Mesendoderm (in vitro differentiated cells): ENCODE results near the gene TLE2.

ENCODE experiments used
- DNase-seq: peaks from one replicate; pipeline ENCODE4 v3.0.0; 2013
- H2AK5ac ChIP-seq: 2 replicates; pipeline ENCODE4 v1.6.1; 2013; ENCODE audit warnings: low read length, inconsistent platforms
- H2BK120ac ChIP-seq: 2 replicates; pipeline ENCODE4 v1.6.1; 2013; ENCODE audit warnings: low read depth, mild to moderate bottlenecking, low read length, moderate library complexity, mixed read lengths
- H2BK15ac ChIP-seq: replicated peaks from 2 replicates; pipeline ENCODE4 v1.6.1; 2013; ENCODE audit warnings: low read depth, mild to moderate bottlenecking, moderate library complexity
- H2BK5ac ChIP-seq: 2 replicates; pipeline ENCODE4 v1.6.1; 2013; ENCODE audit warnings: low read length, inconsistent platforms
- H3K18ac ChIP-seq: 2 replicates; pipeline ENCODE4 v1.6.1; 2013; ENCODE audit warnings: mild to moderate bottlenecking, low read length, mixed read lengths
- H3K23ac ChIP-seq: one replicate; pipeline ENCODE4 v1.6.1; 2013; ENCODE audit warnings: low read length
- H3K27ac ChIP-seq: 2 replicates; pipeline ENCODE4 v1.5.1; 2013; ENCODE audit warnings: low read depth, mild to moderate bottlenecking, inconsistent platforms, low read length, moderate library complexity
- H3K27me3 ChIP-seq: 2 replicates; pipeline ENCODE4 v1.6.1; 2013; ENCODE audit warnings: low read length, control low read depth, mild to moderate bottlenecking, inconsistent platforms; ENCODE audit not compliant: insufficient read depth, poor library complexity
- H3K36me3 ChIP-seq: 2 replicates; pipeline ENCODE4 v1.6.1; 2013; ENCODE audit warnings: low read length, inconsistent platforms; ENCODE audit not compliant: control insufficient read depth, insufficient read depth
- H3K4ac ChIP-seq: one replicate; pipeline ENCODE4 v1.6.1; 2013; ENCODE audit warnings: low read depth, mild to moderate bottlenecking, low read length, moderate library complexity
- H3K4me1 ChIP-seq: 2 replicates; pipeline ENCODE4 v1.6.1; 2013; ENCODE audit warnings: low read depth, low read length, inconsistent platforms; ENCODE audit not compliant: control insufficient read depth
- H3K4me2 ChIP-seq: 2 replicates; pipeline ENCODE4 v1.6.1; 2013; ENCODE audit warnings: low read length
- H3K4me3 ChIP-seq: 2 replicates; pipeline ENCODE4 v1.5.1; 2013; ENCODE audit warnings: mild to moderate bottlenecking, low read length
- H3K56ac ChIP-seq: one replicate; pipeline ENCODE4 v1.6.1; 2013; ENCODE audit warnings: low read length
- H3K79me1 ChIP-seq: 2 replicates; pipeline ENCODE4 v1.6.1; 2013; ENCODE audit warnings: low read length, inconsistent platforms
- H3K79me2 ChIP-seq: 2 replicates; pipeline ENCODE4 v1.6.1; 2013; ENCODE audit warnings: mild to moderate bottlenecking, low read length; ENCODE audit not compliant: control insufficient read depth, insufficient read depth
- H3K9ac ChIP-seq: 2 replicates; pipeline ENCODE4 v1.6.1; 2013; ENCODE audit warnings: low read length, inconsistent platforms
- H4K5ac ChIP-seq: one replicate; pipeline ENCODE4 v1.6.1; 2013; ENCODE audit warnings: low read length
- H4K8ac ChIP-seq: one replicate; pipeline ENCODE4 v1.6.1; 2013; ENCODE audit warnings: low read depth, mild to moderate bottlenecking, control low read depth, low read length, moderate library complexity
- WGBS: extraction: QIAGEN DNeasy Blood & Tissue Kit; methylation state at CpG from one replicate; pipeline ENCODE4 v1.1.7; 2013; ENCODE audit warnings: low lambda C conversion rate, missing lambda C conversion rate; ENCODE audit not compliant: insufficient coverage; ENCODE audit errors: extremely low coverage; 5-methylcytosine and 5-hydroxymethylcytosine counted together

The TLE2 gene

DNA sequence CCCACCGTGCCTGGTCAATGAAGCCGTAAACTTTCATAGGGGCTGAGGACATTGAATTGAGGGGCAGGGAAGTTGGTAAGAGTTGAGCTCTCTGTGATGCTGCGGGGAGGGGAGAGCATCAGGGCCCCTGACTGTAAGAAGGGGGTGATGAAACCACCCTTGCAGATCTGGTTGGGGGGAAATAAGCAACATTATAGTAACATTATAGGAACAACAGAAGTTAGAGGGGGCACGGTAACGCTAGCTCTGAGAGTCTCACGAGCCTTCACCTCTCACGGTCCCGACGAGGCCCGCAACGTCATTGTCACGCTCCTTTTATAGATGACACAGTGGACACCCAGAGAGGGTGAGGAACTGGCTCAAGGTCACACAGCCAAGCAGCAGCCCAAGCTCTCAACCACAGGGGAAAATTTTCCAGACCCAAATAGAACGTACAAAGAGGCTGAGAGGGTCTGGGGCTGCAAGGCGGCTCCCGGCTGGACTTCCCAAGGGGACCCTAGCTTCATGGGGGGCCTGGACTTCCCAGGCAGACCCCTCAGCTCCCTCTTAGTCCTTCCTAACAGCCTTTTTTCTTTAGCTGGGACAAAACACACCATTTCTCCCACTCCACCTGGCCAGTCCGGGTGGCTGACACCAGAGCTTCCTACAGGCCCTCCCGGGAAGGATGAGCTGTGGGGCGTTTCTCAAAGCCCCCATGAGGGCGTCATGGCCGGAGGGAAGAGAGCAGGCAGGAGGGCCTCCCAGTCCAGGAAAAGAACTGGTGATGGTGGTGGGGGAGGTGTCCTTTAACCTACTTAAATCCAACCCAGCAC, 29.1 kb upstream of the TLE2 start:
- Histone ChIP-seq H2BK5ac (no peak overlapping the region), H3K56ac (peak overlapping the region; percentile 42), H3K4me3 (no peak overlapping the region), H3K79me1 (peaks cover 5% of the 10 kb centered on the region), H3K27ac (no peak overlapping the region), H3K79me2 (no peaks in the 10 kb centered on the region), H2BK120ac (no peak overlapping the region), H4K8ac (no peak overlapping the region), H4K5ac (no peak overlapping the region), H3K9ac (no peak overlapping the region), H3K18ac (no peak overlapping the region), H3K36me3 (peaks cover 7% of the 10 kb centered on the region), H3K4ac (no peak overlapping the region), H3K4me2 (no peak overlapping the region), H3K23ac (peak overlapping the region; percentile 45), H3K4me1 (peaks cover 2% of the 10 kb centered on the region), H2BK15ac (no peak overlapping the region), H2AK5ac (no peak overlapping the region), H3K27me3 (no peaks in the 10 kb centered on the region)
- WGBS, result no CpG with 5 or more reads among the region's 20 CpGs
- DNase-seq, result no peak

DNA sequence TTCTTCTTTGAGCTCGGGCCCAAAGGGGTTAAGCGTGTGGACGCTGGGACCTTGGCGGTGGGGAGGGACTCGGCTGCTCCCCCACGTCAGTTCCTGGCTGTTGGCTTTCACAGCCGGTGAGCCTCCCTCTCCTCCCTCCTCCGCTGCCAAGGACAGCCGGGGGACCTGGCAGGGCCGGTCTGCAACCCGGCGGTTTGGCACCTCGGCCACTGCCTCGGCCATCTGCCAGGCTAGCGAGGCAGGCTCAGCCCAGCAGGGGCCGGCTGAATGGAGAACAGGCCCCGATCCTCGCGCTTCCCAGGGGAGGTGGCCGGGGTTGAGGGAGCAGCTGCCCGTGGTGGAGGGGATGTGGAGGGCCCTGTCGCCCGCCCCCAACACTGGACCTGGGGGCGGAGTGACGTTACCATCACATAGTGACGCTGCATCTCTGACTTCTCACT, 28.2 kb upstream of the TLE2 start:
- Histone ChIP-seq H3K4me2 (no peak overlapping the region), H3K27me3 (no peaks in the 10 kb centered on the region), H4K5ac (no peak overlapping the region), H4K8ac (no peak overlapping the region), H3K36me3 (peaks cover 7% of the 10 kb centered on the region), H3K18ac (no peak overlapping the region), H3K79me2 (no peaks in the 10 kb centered on the region), H3K79me1 (peaks cover 5% of the 10 kb centered on the region), H2AK5ac (no peak overlapping the region), H3K56ac (peak overlapping the region; percentile 56), H2BK15ac (no peak overlapping the region), H3K4me1 (peaks cover 2% of the 10 kb centered on the region), H3K27ac (no peak overlapping the region), H3K4ac (no peak overlapping the region), H2BK5ac (no peak overlapping the region), H3K23ac (peak overlapping the region; percentile 3), H3K9ac (peak overlapping the region; percentile 8), H2BK120ac (no peak overlapping the region), H3K4me3 (no peak overlapping the region)
- DNase-seq, result peak; percentile 51
- no CpG with 5 or more reads among the region's 26 CpGs for WGBS

DNA sequence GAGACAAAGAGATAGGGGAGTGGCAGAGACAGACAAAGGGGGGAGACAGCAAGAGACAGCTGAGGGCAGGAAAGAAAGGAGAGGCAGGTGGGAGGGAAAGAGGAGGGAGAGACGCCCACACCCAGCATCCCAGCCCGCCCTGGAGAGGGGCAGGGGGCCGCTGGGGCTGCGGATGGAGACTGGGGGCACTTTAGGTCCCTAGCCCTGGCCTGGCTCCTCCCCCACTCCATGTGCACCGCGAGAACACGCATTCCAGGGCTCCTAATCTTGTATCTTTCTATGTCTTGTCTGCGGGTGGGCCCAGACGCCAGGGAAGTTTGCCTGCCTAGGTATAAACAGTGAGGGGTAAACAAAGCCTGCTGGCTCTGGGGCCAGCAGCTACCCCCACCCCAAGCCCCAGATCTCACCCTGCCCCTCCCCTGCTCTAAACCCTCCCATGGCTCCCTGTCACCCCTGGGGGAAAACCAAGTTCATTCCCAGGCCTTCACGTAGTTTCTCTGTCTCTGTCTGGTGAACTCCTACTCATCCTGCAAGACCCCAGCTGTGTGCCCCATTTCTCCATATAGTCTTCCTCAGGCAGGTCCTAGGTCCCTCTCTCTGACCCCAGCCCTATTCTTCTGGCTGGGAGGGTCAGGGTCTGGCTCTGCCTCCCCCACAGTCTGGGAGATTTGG, 27.5 kb upstream of the TLE2 start:
- H3K36me3 ChIP-seq, result peaks cover 7% of the 10 kb centered on the region
- no peak overlapping the region for H2AK5ac ChIP-seq
- no peak overlapping the region for H2BK120ac ChIP-seq
- H3K27ac ChIP-seq, result peak overlapping the region; percentile 41
- H3K4ac ChIP-seq, result no peak overlapping the region
- no peak overlapping the region for H3K18ac ChIP-seq
- no peak overlapping the region for H4K8ac ChIP-seq
- no peak overlapping the region for H2BK5ac ChIP-seq
- no peak overlapping the region for H3K4me3 ChIP-seq
- H3K79me1 ChIP-seq, result peaks cover 5% of the 10 kb centered on the region
- no CpG with 5 or more reads among the region's 10 CpGs for WGBS
- no peaks in the 10 kb centered on the region for H3K79me2 ChIP-seq
- H3K4me2 ChIP-seq, result no peak overlapping the region
- no peak overlapping the region for H4K5ac ChIP-seq
- peaks cover 2% of the 10 kb centered on the region for H3K4me1 ChIP-seq
- H2BK15ac ChIP-seq, result no peak overlapping the region
- H3K27me3 ChIP-seq, result no peaks in the 10 kb centered on the region
- no peak overlapping the region for H3K23ac ChIP-seq
- H3K56ac ChIP-seq, result peak overlapping the region; percentile 49
- peak; percentile 79 for DNase-seq
- H3K9ac ChIP-seq, result peak overlapping the region; percentile 29

DNA sequence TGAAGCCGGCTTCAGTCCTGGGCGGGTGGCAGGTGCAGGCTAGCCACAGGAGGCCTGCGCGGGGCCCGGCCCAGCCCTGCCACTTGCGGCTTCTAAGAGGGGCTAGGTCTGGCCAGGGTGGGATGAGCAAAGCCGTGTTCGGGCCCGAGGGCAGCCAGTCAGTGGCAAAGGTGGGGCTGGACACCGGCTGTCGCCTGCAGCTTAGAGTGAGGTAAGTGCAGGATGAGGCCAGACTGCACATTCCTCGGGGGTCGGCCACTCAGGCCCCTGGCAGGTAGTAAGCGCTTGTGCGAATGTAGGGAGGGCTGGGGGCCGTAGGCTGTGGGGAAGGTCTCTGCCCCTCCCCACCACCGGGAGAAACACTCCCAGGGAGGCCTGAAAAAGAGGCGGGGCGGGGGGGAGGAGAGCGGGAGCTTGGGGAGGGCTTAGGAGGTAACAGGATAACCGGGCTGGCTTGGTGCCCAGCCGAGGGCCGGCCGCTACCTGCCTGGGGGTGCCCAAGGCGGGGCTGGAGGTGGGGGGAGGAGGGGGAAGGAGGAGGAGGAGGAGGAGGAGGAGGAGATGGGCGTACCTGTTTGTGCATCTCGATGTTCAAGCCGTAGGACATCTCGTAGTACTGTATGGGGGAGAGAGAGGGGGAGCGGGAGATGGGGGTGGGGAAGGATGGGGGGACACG, 26.8 kb upstream of the TLE2 start:
- no peak overlapping the region for H3K56ac ChIP-seq
- H3K27me3 ChIP-seq, result no peaks in the 10 kb centered on the region
- H3K4me2 ChIP-seq, result no peak overlapping the region
- H3K27ac ChIP-seq, result no peak overlapping the region
- H2BK15ac ChIP-seq, result no peak overlapping the region
- WGBS, result no CpG with 5 or more reads among the region's 31 CpGs
- peaks cover 5% of the 10 kb centered on the region for H3K79me1 ChIP-seq
- no peak overlapping the region for H4K8ac ChIP-seq
- H4K5ac ChIP-seq, result no peak overlapping the region
- H3K9ac ChIP-seq, result no peak overlapping the region
- DNase-seq, result peak; percentile 46
- no peak overlapping the region for H2BK5ac ChIP-seq
- no peak overlapping the region for H3K23ac ChIP-seq
- peaks cover 2% of the 10 kb centered on the region for H3K4me1 ChIP-seq
- H3K4me3 ChIP-seq, result no peak overlapping the region
- H2BK120ac ChIP-seq, result no peak overlapping the region
- no peak overlapping the region for H3K4ac ChIP-seq
- peaks cover 7% of the 10 kb centered on the region for H3K36me3 ChIP-seq
- no peak overlapping the region for H2AK5ac ChIP-seq
- no peaks in the 10 kb centered on the region for H3K79me2 ChIP-seq
- H3K18ac ChIP-seq, result no peak overlapping the region

DNA sequence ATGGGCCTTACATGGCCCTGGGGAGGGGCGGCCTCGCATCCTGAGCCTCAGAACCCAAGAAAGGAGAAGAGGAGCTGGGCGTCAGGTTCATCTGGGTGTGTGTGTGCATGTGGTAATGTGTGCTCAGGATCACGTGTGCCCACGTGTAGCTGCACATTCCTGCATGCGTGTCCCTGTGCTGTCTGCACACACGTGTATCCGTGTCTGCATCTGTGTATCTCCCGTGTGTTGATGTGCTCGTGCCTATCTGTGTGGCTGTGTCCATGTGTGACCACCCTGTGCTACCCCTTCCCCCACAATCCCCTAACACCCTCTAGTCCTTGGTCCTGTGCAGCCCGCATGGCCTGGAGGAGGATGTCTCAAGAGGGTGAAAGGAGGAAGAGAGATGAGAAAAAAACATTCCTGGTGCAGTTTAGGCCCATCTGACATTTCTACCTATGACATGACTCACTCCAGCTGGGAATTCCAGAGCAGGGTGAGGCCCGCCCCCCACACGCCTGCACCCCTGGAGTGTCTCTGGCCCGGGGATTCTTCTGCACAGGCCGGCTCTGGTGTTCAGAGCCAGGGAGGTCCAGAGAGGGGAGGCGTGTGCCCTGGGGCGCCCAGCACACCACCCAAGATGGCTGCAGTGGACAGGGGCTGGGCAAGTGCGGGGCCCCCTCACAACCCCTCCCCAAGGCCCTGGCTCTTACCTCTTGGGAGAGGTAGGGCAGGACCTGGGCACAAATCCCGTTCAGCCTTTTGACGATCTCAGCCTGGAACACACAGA, 26.1 kb upstream of the TLE2 start:
- Histone ChIP-seq H3K79me1 (peaks cover 5% of the 10 kb centered on the region), H4K8ac (no peak overlapping the region), H2BK120ac (no peak overlapping the region), H3K56ac (no peak overlapping the region), H4K5ac (no peak overlapping the region), H3K36me3 (peaks cover 7% of the 10 kb centered on the region), H2BK5ac (no peak overlapping the region), H3K4me1 (peaks cover 2% of the 10 kb centered on the region), H3K79me2 (no peaks in the 10 kb centered on the region), H3K4ac (no peak overlapping the region), H2BK15ac (no peak overlapping the region), H3K27me3 (no peaks in the 10 kb centered on the region), H3K9ac (no peak overlapping the region), H3K27ac (no peak overlapping the region), H3K23ac (no peak overlapping the region), H3K4me2 (no peak overlapping the region), H2AK5ac (no peak overlapping the region), H3K18ac (no peak overlapping the region), H3K4me3 (no peak overlapping the region)
- WGBS, result no CpG with 5 or more reads among the region's 20 CpGs
- peak; percentile 53 for DNase-seq
